Measurements from ENCODE around the gene PXMP2. TPM values are rescaled to one million over a fixed set of nuclear protein-coding genes. Genes with fewer than 3 reads are reported as not detected.

PXMP2 gene
- total RNA-seq, 6 experiments from 2014 or later: 91.5 to 216 (median 162) TPM

- 0% methylated on average over 2 of the region's 94 CpGs for WGBS (ENCODE audit: insufficient coverage, low coverage, low lambda C conversion rate, missing lambda C conversion rate)
- H3K27ac ChIP-seq: peak within 1 kb of the TSS; percentile 87 to 92 (median 91)
- intact Hi-C loops (cut with DNase I): no loop called here
Measured at GRCh38 chr12:132710405-132711079, 23.2 kb downstream of the PXMP2 start, which contains the start of gene PGAM5. PGAM5 (plus strand) TSS chr12:132710842; CDS start chr12:132710877, 35 bp downstream.

GRCh38 chr12:132711080-132711843 is 23.9 kb downstream of the PXMP2 start:
- Histone ChIP-seq H3K36me3 (peaks cover 0 to 11% (median 0%) of the 10 kb centered on the region in 4 donors), H3K27ac (peak overlapping the region in 2 of 3 donors; percentile 22 to 91), H3K9me3 (no peaks in the 10 kb centered on the region), H3K4me1 (peaks cover 0 to 12% (median 5%) of the 10 kb centered on the region in 4 donors), H3K27me3 (no peaks in the 10 kb centered on the region), H3K4me3 (peak overlapping the region; percentile 70 to 97 (median 77))
- intact Hi-C loops (cut with DNase I): no loop called here
- no peak for DNase-seq
- ATAC-seq: peak in 1 of 4 donors; percentile 17
- WGBS (ENCODE audit: insufficient coverage, low coverage, low lambda C conversion rate, missing lambda C conversion rate): 22% methylated on average over 15 of the region's 59 CpGs
- no peak for TF ChIP-seq POLR2A (IDR thresholded peaks at IDR 0.05)
- TF ChIP-seq CTCF (IDR thresholded peaks at IDR 0.05): no peak

More at GRCh38 chr12:132710405-132711079, 23.2 kb downstream of the PXMP2 start, which contains the start of gene PGAM5:
- H3K4me1 ChIP-seq: peaks cover 0 to 12% (median 4%) of the 10 kb centered on the region in 4 donors
- peak; percentile 79 for TF ChIP-seq POLR2A (IDR thresholded peaks at IDR 0.05)
- no peak for TF ChIP-seq CTCF (IDR thresholded peaks at IDR 0.05)
- H3K9me3 ChIP-seq: no peaks in the 10 kb centered on the region
- DNase-seq: peak; percentile 93 to 96 (median 95)
- ATAC-seq: peak; percentile 92 to 96 (median 92)
- H3K27me3 ChIP-seq: no peaks in the 10 kb centered on the region
- H3K36me3 ChIP-seq: peaks cover 0 to 11% (median 0%) of the 10 kb centered on the region in 4 donors
- peak within 1 kb of the TSS; percentile 70 to 97 (median 77) for H3K4me3 ChIP-seq

GRCh38 chr12:132713123-132713522 is 25.7 kb downstream of the PXMP2 start:
- 72% methylated on average over 2 of the region's 2 CpGs for WGBS (ENCODE audit: insufficient coverage, low coverage, low lambda C conversion rate, missing lambda C conversion rate)
- H3K4me1 ChIP-seq: peaks cover 0 to 12% (median 5%) of the 10 kb centered on the region in 4 donors
- no peaks in the 10 kb centered on the region for H3K9me3 ChIP-seq
- H3K27me3 ChIP-seq: no peaks in the 10 kb centered on the region
- DNase-seq (no peak), ATAC-seq (no peak)
- TF ChIP-seq POLR2A (IDR thresholded peaks at IDR 0.05) (no peak), CTCF (IDR thresholded peaks at IDR 0.05) (no peak)
- intact Hi-C loops (cut with DNase I): no loop called here
- H3K27ac ChIP-seq: no peak overlapping the region
- H3K4me3 ChIP-seq: no peak overlapping the region
- peaks cover 0 to 27% (median 2%) of the 10 kb centered on the region in 4 donors for H3K36me3 ChIP-seq

GRCh38 chr12:132715874-132716273 is 28.5 kb downstream of the PXMP2 start:
- Histone ChIP-seq H3K27ac (peak overlapping the region in 1 of 3 donors; percentile 48), H3K27me3 (no peaks in the 10 kb centered on the region), H3K4me3 (no peak overlapping the region), H3K36me3 (peaks cover 0 to 47% (median 7%) of the 10 kb centered on the region in 4 donors), H3K4me1 (peaks cover 0 to 12% (median 2%) of the 10 kb centered on the region in 4 donors), H3K9me3 (no peaks in the 10 kb centered on the region)
- no peak for TF ChIP-seq CTCF (IDR thresholded peaks at IDR 0.05)
- TF ChIP-seq POLR2A (IDR thresholded peaks at IDR 0.05): no peak
- 18% methylated on average over 5 of the region's 9 CpGs for WGBS (ENCODE audit: insufficient coverage, low coverage, low lambda C conversion rate, missing lambda C conversion rate)
- ATAC-seq: peak; percentile 84 to 93 (median 86)
- DNase-seq: peak; percentile 68 to 86 (median 80)
- intact Hi-C loops (cut with DNase I): no loop called here

Measured in right lobe of liver (tissue), 6 donors.